Measurements from ENCODE around the gene MAML2.

Gene MAML2

DNA sequence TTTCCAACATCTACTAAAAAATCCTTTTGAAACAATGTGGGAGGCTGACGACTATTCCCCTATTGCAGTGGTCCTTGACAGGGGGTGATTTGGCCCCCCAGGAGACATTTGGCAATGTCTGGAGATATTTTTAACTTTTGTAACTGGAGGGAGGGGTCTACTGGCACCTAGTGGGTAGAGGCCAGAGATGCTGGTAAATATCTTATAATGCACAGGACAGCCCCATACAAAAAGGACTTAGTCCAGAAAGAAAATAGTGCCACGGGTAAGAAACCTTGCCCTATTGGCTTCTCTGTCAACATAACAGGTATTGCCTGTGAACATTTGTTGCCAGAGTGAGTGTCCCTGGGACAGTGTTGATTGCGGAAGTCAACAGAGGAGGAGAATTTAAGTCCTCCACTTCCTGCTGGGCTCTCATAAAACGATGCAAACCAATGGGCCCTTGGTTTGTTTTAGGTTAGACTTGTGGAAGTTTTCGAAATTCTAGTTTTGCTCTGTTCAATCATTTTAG lies 101.6 kb downstream of the MAML2 start:
- DNase-seq (ENCODE audit: low read depth): no peak

DNA sequence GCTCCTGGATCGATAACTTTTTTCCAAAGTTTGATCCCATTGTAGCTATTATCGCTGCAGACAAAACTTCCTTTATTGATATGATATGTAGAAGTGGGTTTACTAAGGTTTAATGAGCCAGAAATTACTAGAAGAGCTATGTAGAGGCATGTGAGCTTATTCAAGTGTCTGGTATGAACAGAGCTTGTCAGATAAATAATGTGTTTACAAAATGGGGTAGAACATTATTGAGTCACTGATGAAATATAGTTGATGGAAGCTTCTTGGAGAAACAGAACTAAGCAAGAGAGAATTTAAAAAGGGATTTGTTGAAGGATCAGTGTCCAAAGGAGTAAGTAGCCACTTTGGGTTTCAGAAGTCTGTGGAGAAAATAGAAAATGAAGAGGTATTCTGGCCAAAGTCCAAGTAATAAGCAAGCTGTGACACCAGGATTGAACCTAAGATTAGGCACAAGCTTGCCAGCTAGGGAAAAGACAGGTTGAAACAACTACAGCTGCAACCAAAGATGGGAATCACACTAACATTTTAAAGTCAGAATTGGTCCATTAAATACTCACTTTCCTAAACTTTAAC lies 104.3 kb downstream of the MAML2 start:
- DNase-seq (ENCODE audit: low read depth): no peak

GRCh38 chr11:96237766-96238266 lies 105.2 kb downstream of the MAML2 start:
- DNase-seq (ENCODE audit: low read depth): no peak

- DNase-seq (ENCODE audit: low read depth): no peak
These were observed 107.2 kb downstream of the MAML2 start for GRCh38 chr11:96235751-96236150.

DNA sequence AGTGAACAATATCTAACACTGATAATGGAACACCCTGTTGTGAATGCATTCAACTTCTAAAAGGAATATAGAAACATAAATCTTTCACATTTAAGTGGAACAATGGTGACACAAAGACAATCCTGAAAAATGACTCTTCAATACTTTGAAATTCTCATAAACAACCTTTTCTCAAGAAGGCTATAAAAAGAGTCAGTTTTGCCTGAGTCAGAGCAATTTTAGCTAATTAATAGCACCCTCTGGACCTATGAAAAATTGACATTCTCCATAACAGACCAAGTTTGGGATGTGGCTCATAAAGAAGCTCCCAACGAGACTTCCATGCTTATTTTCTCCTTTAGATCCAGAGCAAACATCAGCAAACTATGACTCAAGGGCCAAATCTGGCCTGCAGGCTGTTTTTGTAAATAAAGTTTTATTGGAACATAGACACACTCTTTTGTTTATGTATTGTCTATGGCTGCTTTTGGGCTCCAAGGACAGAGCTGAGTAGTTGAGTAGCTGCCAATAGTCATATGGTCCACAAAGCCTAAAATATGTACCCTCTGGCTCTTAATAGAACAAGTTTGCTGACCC lies 108.0 kb downstream of the MAML2 start:
- no peak for DNase-seq (ENCODE audit: low read depth)

DNA sequence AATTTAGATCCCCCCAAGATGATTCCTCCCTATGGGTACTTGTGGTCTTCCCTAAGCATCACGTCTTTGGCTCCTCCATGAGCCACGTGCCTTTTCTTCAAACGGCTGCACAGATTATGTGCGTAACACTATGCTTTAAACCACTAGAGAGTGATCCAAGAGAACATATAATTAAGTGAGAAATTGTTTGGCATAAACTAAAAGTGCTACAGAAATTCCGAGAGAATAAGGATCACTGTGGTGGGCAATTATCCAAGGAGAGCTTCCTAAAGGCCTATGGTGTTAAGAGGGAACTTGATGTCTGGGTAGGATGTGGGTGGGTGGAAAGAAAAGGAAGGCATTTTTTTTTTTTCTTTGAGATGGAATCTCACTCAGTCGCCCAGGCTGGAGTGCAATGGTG lies 110.9 kb downstream of the MAML2 start:
- no peak for DNase-seq (ENCODE audit: low read depth)

GRCh38 chr11:96230686-96231085 lies 112.3 kb downstream of the MAML2 start:
- DNase-seq (ENCODE audit: low read depth): no peak

- no peak for DNase-seq (ENCODE audit: low read depth)
These were observed 113.5 kb downstream of the MAML2 start for GRCh38 chr11:96229354-96229977.

GRCh38 chr11:96228910-96229309 lies 114.1 kb downstream of the MAML2 start:
- no peak for DNase-seq (ENCODE audit: low read depth)

DNA sequence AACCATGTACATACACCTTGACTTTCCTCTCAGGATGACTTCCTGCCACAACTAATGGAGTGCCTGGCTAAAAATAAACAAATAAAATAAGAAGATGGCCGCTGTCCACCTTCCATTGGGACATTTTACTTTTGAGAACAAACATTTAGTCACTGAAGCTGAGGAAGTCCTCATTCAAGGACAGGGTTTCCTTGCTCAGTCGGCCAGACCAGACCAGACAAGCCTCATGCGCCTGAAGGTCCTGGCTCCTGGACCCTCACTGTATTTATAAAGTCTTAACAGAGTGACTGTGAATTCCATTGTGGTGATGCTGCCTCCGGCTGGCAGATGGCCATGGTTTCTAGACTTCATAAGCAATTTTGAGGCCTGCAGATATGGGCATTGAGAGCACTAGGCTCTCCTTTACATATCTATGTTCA lies 114.5 kb downstream of the MAML2 start:
- DNase-seq (ENCODE audit: low read depth): no peak

- DNase-seq (ENCODE audit: low read depth): no peak
These were observed 115.8 kb downstream of the MAML2 start for GRCh38 chr11:96227244-96227643.

DNA sequence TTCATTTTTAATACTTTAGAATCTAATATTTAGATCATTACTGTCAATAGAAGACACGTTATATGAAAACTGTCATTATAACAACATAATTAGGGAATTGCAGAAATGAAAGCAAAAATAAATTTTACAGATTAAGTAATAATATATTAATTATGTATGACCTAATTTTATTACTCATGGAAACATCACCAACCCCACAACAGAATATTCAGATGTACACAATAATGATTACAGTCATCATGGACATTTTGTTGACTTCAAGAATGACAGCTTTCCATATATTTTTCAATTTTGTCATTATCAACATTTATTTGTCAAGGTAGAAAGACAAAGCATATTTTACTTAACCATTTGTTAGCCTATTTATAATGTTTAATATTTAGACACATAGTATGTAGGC lies 119.9 kb downstream of the MAML2 start:
- no peak for DNase-seq (ENCODE audit: low read depth)

- no peak for DNase-seq (ENCODE audit: low read depth)
These were observed 120.9 kb downstream of the MAML2 start for GRCh38 chr11:96222102-96222501.

GRCh38 chr11:96221244-96222070 lies 121.5 kb downstream of the MAML2 start:
- DNase-seq (ENCODE audit: low read depth): no peak

- no peak for DNase-seq (ENCODE audit: low read depth)
These were observed 122.9 kb downstream of the MAML2 start for GRCh38 chr11:96219981-96220623.

- no peak for DNase-seq (ENCODE audit: low read depth)
These were observed 124.1 kb downstream of the MAML2 start for GRCh38 chr11:96218901-96219300.

GRCh38 chr11:96218006-96218405 lies 125.0 kb downstream of the MAML2 start:
- DNase-seq (ENCODE audit: low read depth): no peak

DNA sequence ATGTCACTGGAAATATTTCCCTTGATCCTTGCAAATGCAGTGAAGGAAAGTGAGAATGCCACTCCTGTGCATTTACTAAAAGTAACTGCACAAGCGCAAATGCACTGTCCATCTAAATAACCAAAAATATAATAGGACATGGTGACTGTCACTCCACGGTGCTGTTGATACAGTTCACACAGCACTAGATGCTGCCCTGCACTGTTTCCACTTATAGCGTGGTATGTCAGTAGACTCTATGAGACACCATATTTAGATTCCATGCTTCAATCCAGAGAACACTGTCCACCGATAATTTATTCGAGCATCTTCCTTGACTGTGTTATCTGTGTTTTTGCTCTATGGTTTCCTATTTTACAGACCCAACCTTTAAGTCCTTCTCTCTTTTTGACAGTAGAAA lies 125.8 kb downstream of the MAML2 start:
- DNase-seq (ENCODE audit: low read depth): no peak

GRCh38 chr11:96215826-96216225 lies 127.2 kb downstream of the MAML2 start:
- no peak for DNase-seq (ENCODE audit: low read depth)

DNA sequence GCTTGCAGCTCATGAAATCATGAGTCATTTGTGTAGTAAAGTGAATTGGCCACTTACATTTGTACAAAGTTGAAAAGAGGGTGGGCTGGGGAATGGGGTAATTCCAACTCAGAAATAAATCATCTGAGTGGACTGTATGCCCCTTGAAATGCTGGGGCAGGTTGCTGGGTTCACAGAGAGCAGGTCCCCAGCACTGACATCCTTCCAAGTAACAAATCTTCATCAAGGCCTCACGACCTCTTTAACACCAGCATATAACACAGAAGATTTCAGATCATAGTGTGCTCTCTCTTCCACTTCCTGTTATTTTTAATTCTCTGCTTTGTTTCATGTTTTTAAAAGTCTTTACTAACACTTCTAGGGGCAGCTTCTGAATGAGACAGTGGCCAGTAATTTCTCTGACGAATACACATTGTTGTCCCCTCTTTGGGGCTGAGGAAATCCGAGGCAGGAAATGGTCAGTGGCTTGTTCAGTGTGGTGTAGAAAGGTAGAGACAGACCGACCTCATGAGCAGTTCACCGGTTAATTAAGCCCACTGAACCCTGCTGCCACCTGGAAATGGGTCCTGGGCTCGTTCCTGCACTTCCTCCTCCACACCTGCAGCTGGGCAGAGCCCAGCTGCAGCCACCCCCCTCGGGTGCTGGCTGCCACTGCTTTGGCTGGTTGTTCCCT lies 127.7 kb downstream of the MAML2 start:
- DNase-seq (ENCODE audit: low read depth): no peak

GRCh38 chr11:96214777-96215109 lies 128.3 kb downstream of the MAML2 start:
- no peak for DNase-seq (ENCODE audit: low read depth)

DNA sequence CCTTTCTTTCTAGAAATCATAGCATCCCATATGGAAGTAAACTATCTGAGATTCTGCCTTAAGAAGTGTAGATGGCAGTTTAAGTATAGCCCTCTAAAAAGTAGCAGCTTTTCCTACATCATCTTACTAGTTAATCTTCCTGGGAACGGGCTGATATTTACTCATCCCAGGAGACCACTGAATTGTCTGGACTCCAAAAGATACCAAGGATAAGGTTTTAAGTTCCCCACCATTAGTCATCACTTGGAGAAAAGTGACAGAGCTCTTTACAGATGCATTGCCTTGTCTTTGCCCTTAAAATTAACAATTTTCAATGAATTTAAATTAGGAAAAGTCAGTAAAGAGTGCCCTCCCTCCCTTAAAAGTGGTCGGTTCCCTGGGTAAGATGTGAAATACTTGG lies 129.5 kb downstream of the MAML2 start:
- DNase-seq (ENCODE audit: low read depth): no peak
